CD4-positive, alpha-beta T cell treated with Interleukin-2 at 100 ng/mL for 4 hours (primary cell): ENCODE results near the gene NANOS2.
"Not testable (repeated sequence)": the region's sequence is repeated elsewhere in the genome, so short reads cannot be mapped to it uniquely, and the experiment has no call there.

Experiments used
- DNase-seq: peaks from one replicate; pipeline ENCODE4 v3.0.0-alpha.2; 2020; ENCODE audit warnings: low spot score

The NANOS2 gene

GRCh38 chr19:45874620-45874966, 40.0 kb downstream of the NANOS2 start:
- DNase-seq, result no peak

DNA sequence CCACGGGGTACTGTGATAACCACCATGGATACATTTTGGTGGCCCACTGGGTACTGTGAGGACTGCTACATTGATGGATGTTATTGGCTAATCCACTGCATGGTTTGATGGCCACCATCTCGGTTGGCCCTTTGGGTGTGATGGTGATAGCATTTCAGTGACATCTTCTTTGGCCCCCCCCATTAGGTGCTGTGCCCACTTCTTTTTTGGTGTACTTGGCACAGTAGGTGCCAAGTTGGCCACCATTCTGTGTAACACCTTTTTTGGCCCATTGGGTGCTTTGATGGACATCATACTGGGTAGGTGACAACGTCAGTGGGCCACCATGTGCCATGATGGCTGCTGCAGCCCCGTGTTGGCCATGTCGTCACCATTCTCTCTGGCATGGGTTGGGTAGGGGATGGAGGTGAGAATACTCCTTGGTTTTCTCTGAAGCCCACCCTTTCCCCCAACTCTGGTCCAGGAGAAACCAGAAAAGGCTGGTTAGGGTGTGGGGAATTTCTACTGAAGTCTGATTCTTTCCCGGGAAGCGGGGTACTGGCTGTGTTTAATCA, 41.3 kb downstream of the NANOS2 start:
- DNase-seq, result no peak

DNA sequence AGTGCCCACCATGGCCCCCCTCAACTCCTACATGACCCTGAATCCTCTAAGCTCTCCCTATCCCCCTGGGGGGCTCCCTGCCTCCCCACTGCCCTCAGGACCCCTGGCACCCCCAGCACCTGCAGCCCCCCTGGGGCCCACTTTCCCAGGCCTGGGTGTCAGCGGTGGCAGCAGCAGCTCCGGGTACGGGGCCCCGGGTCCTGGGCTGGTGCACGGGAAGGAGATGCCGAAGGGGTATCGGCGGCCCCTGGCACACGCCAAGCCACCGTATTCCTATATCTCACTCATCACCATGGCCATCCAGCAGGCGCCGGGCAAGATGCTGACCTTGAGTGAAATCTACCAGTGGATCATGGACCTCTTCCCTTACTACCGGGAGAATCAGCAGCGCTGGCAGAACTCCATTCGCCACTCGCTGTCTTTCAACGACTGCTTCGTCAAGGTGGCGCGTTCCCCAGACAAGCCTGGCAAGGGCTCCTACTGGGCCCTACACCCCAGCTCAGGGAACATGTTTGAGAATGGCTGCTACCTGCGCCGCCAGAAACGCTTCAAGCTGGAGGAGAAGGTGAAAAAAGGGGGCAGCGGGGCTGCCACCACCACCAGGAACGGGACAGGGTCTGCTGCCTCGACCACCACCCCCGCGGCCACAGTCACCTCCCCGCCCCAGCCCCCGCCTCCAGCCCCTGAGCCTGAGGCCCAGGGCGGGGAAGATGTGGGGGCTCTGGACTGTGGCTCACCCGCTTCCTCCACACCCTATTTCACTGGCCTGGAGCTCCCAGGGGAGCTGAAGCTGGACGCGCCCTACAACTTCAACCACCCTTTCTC, 42.3 kb downstream of the NANOS2 start:
- no peak for DNase-seq

DNA sequence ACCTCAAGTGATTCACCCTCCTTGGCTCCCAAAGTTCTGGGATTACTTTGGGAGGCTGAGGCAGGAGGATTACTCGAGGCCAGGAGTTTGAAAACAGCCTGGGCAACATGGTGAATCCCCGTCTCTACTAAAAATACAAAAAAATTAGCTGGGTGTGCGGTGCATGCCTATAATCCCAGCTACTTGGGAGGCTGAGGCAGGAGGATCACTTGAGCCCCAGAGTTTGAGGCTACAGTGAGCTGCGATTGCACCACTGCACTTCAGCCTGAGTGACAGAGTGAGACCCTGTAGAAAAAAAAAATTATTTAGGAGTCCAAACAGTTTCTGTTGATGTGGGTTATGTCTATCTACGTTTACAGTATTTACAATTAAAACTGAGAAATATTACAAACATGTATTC, 43.8 kb downstream of the NANOS2 start:
- DNase-seq, result no peak

- DNase-seq, result not testable (repeated sequence)
These were observed 47.3 kb downstream of the NANOS2 start for GRCh38 chr19:45867241-45867640.

DNA sequence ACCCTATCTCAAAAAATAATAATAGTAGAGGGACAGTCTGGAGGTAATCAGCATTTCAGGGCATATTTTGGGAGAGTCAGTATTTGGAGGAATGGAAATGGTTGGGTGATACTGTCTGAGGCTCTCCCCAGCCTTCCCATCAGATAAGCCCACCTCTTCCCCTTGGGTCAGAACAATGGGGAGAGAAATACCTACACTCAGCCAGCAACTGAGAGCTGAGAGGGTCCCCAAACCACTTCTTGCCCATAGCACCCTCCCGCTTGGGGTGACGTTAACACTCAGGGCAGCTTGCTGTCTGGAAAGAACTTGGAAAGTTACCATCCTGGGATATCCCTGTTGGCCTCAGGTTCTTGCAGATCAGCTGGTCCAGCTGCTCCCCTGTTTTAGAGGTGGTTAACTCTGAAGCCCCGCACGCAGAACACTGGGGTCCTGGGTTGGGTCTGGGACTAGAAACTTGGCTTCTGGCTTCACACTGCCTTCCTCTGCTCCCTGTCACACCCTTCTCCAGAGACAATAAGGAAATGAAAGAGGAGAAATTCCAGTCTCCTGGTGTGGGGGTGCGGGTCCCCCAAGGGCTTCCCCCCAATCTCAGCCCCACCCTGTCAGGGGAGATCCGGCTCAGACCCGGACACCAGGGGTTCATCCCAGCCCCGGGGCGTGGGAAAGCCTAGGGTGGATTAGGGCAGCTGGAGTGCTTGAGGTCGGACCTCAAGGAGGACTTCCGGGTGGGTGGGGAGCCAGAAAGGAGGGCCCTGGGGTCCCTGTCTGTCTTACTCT, 48.0 kb downstream of the NANOS2 start:
- no peak for DNase-seq

GRCh38 chr19:45865269-45865948, 49.2 kb downstream of the NANOS2 start:
- no peak for DNase-seq

DNA sequence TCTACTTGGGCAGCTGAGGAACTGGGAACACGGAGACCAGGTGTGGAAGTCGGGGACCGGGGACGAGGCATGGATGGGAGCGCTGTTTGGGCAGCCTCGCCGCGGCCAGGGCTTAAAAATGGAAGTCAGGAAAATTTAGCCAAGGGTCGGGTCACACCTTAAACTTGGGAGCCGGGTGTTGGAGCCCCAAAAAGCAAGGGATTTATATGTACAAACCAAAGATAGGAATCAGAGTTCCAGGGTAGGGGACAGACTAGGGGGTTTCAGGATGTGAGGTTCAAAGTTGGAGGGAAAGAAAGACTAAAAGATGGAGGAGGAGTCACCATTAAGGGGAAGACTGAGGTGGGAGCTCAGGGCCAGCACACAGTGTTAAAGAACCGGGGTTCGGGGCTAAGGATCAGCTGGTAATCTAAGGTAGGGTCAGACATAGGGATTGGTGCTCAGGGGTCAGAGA, 49.9 kb downstream of the NANOS2 start:
- no peak for DNase-seq

DNA sequence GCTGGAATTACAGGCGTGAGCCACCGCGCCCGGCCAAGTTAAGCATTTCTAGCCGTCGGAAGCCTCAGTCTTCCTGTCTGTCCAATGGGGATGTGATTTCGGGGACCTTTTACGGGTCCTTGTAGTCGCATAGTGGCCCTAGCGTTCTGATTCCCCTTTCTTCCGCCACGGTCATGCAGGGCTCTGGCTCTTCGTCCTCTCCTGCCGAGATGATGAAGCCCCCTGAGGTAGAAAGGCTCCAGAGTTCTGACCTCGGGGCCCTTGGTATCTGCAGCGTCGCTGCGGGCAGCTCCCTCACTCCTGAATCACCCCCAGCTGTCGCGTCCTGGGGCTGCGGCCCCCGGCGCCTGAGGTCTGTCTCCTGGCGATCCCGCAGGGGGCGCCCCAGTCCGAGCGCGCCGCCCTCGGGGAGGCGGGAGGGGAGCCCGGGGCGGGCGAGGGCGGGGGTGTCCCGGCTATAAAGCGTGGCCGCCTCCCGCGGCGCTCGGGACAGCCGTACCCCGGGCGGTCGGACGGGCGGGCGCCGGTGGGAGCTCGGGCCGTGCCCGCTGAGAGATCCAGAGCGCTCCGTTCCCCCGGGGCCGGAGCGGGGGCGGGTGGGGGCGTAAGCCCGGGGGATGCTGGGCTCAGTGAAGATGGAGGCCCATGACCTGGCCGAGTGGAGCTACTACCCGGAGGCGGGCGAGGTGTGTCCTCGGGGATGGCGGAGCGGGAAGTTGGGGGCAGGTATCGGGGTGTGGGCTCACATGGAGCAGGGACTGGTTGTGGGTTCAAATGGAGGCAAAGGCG, 50.5 kb downstream of the NANOS2 start, which contains the start of gene FOXA3:
FOXA3 (plus strand) TSS at position 487 of the 789 bp plus-strand sequence; CDS start at position 618, 131 bp downstream.
- peak; percentile 53 for DNase-seq

- DNase-seq, result no peak
These were observed 51.2 kb downstream of the NANOS2 start for GRCh38 chr19:45863335-45863839.
